K562 (cell line): Measurements from ENCODE around the gene SERPIND1.

Experiments used
- E2F8 ChIP-seq: fragments of 450-650 bp; IDR thresholded peaks from 2 replicates; pipeline ENCODE4 v1.7.1; 2018; ENCODE audit warnings: mild to moderate bottlenecking, low read depth; ENCODE audit not compliant: partially characterized antibody
- ELF1 ChIP-seq: fragments of 200-800 bp; sonication (Bioruptor generic); IDR thresholded peaks from 2 replicates; pipeline ENCODE4 v1.6.1; 2016; ENCODE audit warnings: missing genetic modification characterization, missing compliant biosample characterization
- MYC ChIP-seq, 2 experiments: fragments of 250-450 bp in 1 of 2; sonication (Bioruptor Pico) in 1 of 2; IDR thresholded peaks; 2 replicates each; pipeline versions ENCODE4 v1.5.1 to v1.6.1; 2012 to 2021; ENCODE audit warnings: low read depth in 2 of 2, borderline replicate concordance in 1 of 2, improper control_type of control experiment in 1 of 2, low read length in 1 of 2, mild to moderate bottlenecking in 1 of 2, moderate library complexity in 1 of 2
- NBN ChIP-seq: fragments of 450-650 bp; IDR thresholded peaks from 2 replicates; pipeline ENCODE4 v1.6.1; 2016; ENCODE audit warnings: low read depth, mild to moderate bottlenecking
- PHF8 ChIP-seq: fragments of 200-600 bp; sonication (generic); IDR thresholded peaks from 2 replicates; pipeline ENCODE4 v1.6.1; 2012; ENCODE audit warnings: mixed run types, mild to moderate bottlenecking, inconsistent platforms, low read length, moderate library complexity, borderline replicate concordance
- TEAD2 ChIP-seq: fragments of 450-650 bp; IDR thresholded peaks from 2 replicates; pipeline ENCODE4 v1.6.1; 2016; ENCODE audit warnings: missing genetic modification characterization, control low read depth, missing compliant biosample characterization
- TFAP4 ChIP-seq: sonication (generic); formaldehyde crosslinking; IDR thresholded peaks from 2 replicates; pipeline ENCODE4 v1.8.0; 2022; ENCODE audit warnings: missing genetic modification reagents, mild to moderate bottlenecking, moderate library complexity, borderline replicate concordance
- ZMIZ1 ChIP-seq, 2 experiments: fragments of 150-350 bp in 1 of 2; IDR thresholded peaks; 2 replicates each; pipeline ENCODE4 v1.6.1; 2012 to 2016; ENCODE audit warnings: low read depth in 2 of 2, low read length in 2 of 2, mild to moderate bottlenecking in 1 of 2, moderate library complexity in 1 of 2
- ZNF175 ChIP-seq: fragments of 200-800 bp; sonication (Bioruptor generic); IDR thresholded peaks from 2 replicates; pipeline ENCODE4 v1.6.1; 2016; ENCODE audit warnings: low read depth, mild to moderate bottlenecking, missing genetic modification characterization, missing compliant biosample characterization

GRCh38 chr22:20725987-20726558 lies 47.8 kb upstream of the SERPIND1 start:
- TF ChIP-seq TFAP4 (CRISPR knock-in tag) (no peak), TEAD2 (tag) (no peak), PHF8 (no peak), MYC (IDR thresholded peaks at IDR 0.05; ENCODE audit: low read depth, low read length) (no peak), MYC (CRISPR knock-in tag; IDR thresholded peaks at IDR 0.05; ENCODE audit: borderline replicate concordance, low read depth) (no peak), NBN (no peak), ZNF175 (CRISPR knock-in tag) (no peak), E2F8 (no peak), ZMIZ1 (IDR thresholded peaks at IDR 0.05; ENCODE audit: low read depth in 2 of 2, low read length in 2 of 2) (no peak), ELF1 (no peak)
